Measurements from ENCODE around the gene CCT5. TPM values are rescaled to one million over a fixed set of nuclear protein-coding genes. Genes with fewer than 3 reads are reported as not detected.

The CCT5 gene
- total and polyA plus RNA-seq, 12 donors, result 54.7 to 247 (median 95.9) TPM

DNA sequence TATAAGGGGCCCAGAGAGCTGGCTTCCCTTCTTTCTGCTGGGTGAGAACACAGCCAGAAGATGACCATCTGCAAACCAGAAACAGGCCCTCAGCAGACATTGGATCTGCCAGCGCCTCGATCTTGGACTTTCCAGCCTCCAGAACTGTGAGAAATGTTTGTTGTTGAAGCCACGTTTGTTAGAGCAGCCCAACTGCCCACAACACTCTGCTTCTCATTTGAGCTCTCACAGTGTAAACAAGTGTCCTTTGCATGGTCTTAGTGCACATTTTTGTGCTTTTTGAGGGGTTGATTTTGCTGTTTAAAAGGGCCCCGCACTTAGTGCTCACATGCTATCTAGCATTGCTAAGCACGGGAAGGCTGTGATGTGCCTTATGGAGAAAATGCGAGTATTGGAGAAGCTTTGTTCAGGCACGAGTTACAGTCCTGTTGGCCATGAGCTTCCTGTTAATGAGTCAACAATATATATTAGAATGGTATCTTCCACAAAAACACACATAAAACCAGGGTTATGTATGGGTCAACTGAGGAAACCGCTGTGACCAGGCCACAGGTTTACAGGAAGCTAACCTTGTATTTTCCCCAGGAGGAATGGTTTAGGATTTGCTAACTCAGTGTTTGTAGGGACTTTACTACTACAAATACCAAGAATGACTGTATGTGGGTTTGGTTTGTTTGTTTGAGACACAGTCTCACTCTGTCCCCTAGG, 45.7 kb downstream of the CCT5 start:
- DNase-seq (no peak), ATAC-seq (no peak)
- intact Hi-C loops (cut with DNase I), result no loop called here
- TF ChIP-seq, protein P1, sequence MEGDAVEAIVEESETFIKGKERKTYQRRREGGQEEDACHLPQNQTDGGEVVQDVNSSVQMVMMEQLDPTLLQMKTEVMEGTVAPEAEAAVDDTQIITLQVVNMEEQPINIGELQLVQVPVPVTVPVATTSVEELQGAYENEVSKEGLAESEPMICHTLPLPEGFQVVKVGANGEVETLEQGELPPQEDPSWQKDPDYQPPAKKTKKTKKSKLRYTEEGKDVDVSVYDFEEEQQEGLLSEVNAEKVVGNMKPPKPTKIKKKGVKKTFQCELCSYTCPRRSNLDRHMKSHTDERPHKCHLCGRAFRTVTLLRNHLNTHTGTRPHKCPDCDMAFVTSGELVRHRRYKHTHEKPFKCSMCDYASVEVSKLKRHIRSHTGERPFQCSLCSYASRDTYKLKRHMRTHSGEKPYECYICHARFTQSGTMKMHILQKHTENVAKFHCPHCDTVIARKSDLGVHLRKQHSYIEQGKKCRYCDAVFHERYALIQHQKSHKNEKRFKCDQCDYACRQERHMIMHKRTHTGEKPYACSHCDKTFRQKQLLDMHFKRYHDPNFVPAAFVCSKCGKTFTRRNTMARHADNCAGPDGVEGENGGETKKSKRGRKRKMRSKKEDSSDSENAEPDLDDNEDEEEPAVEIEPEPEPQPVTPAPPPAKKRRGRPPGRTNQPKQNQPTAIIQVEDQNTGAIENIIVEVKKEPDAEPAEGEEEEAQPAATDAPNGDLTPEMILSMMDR (IDR thresholded peaks at IDR 0.05), result no peak
- Histone ChIP-seq H3K4me1 (no peaks in the 10 kb centered on the region), H3K36me3 (peaks cover 0 to 4% (median 0%) of the 10 kb centered on the region in 9 donors), H3K4me3 (no peak overlapping the region), H3K27me3 (no peaks in the 10 kb centered on the region), H3K27ac (no peak overlapping the region), H3K9me3 (peaks cover 0 to 6% (median 0%) of the 10 kb centered on the region in 11 donors)
- 89 to 96% methylated on average over 8 of the region's 8 CpGs for WGBS, 2 donors

- no peak for ATAC-seq
- Histone ChIP-seq H3K36me3 (peaks cover 0 to 4% (median 0%) of the 10 kb centered on the region in 9 donors), H3K4me3 (no peak overlapping the region), H3K27me3 (no peaks in the 10 kb centered on the region), H3K4me1 (peaks cover 0 to 19% (median 0%) of the 10 kb centered on the region in 9 donors), H3K9me3 (peaks cover 0 to 6% (median 0%) of the 10 kb centered on the region in 11 donors), H3K27ac (no peak overlapping the region)
- TF ChIP-seq, protein P1 (IDR thresholded peaks at IDR 0.05), result no peak
- intact Hi-C loops (cut with DNase I), result no loop called here
- DNase-seq, result no peak
- 69 to 78% methylated on average over 14 of the region's 14 CpGs for WGBS, 2 donors
Observed at GRCh38 chr5:10297646-10298204, 47.6 kb downstream of the CCT5 start.

DNA sequence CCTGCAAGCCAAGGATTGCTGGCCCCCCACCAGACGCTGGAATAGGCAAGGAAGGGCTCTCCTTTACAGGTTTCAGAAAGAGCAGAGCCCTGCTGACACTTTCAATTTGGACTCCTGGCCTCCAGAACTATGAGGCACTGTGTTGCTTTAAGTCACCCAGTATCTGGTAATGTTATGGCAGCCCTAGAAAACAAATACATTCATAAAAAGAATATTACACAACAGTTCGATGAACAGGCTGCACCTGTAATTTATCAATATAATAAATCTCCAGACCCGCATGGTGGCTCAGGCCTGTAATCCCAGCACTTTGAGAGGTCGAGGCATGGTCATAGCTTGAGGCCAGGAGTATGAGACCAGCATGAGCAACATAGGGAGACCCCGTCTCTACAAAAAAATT, 50.2 kb downstream of the CCT5 start:
- ATAC-seq (no peak), DNase-seq (no peak)
- H3K4me3 ChIP-seq, result no peak overlapping the region
- WGBS, 2 donors, result 94 to 96% methylated on average over 5 of the region's 5 CpGs
- no peak overlapping the region for H3K27ac ChIP-seq
- H3K27me3 ChIP-seq, result no peaks in the 10 kb centered on the region
- peaks cover 0 to 6% (median 0%) of the 10 kb centered on the region in 11 donors for H3K9me3 ChIP-seq
- TF ChIP-seq, protein P1 (IDR thresholded peaks at IDR 0.05), result no peak
- intact Hi-C loops (cut with DNase I), result no loop called here
- H3K36me3 ChIP-seq, result peaks cover 0 to 4% (median 0%) of the 10 kb centered on the region in 9 donors
- H3K4me1 ChIP-seq, result peaks cover 0 to 37% (median 10%) of the 10 kb centered on the region in 9 donors

GRCh38 chr5:10301266-10301665, 51.2 kb downstream of the CCT5 start:
- TF ChIP-seq, protein P1 (IDR thresholded peaks at IDR 0.05), result no peak
- peaks cover 0 to 47% (median 12%) of the 10 kb centered on the region in 9 donors for H3K4me1 ChIP-seq
- intact Hi-C loops (cut with DNase I), result no loop called here
- H3K4me3 ChIP-seq, result peak overlapping the region in 5 of 10 donors; percentile 18 to 39 (median 34)
- H3K27ac ChIP-seq, result peak overlapping the region in 9 of 10 donors; percentile 55 to 83 (median 73)
- H3K27me3 ChIP-seq, result no peaks in the 10 kb centered on the region
- ATAC-seq (peak in 2 of 8 donors; percentile 8 to 23), DNase-seq (no peak)
- 66 to 72% methylated on average over 7 of the region's 7 CpGs for WGBS, 2 donors
- peaks cover 0 to 4% (median 0%) of the 10 kb centered on the region in 9 donors for H3K36me3 ChIP-seq
- peaks cover 0 to 6% (median 0%) of the 10 kb centered on the region in 11 donors for H3K9me3 ChIP-seq

Measured in heart right ventricle (tissue), 16 donors.